Superior temporal gyrus (tissue), 1 donor: ENCODE results near the gene KCNJ3.

Source experiments
- DNase-seq: peaks from one replicate; pipeline ENCODE4 v3.0.0-alpha.2; 2016; ENCODE audit errors: extremely low spot score

Gene KCNJ3

GRCh38 chr2:154706660-154707059, 8.2 kb downstream of the KCNJ3 start:
- no peak for DNase-seq

DNA sequence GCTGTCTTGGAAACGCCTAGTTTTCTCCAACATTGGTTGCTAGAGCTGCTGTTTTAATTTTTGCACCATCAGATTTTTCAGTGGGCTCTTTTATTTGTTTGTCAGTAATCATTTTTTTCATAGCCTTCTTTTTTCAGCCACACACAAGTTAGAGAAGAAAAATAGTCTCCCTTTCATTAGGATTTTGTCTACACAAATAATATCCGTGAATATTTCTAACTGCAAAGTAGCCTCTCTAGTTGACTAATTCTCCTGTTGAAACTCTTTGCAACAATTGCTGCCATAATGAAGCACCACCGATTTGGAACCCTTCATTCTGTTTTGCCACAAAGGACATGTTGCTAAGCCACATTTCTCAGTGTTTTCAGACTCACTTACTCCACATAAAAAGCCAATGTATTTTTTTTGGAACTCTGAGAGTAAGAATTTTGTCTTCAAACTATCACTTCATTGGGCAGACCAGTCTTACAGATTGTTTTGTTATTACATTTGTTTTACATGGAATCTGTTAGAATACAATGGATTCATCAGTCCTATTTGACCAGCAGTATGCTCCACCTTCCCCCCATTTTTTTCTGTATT, 9.6 kb downstream of the KCNJ3 start:
- DNase-seq, result no peak

DNA sequence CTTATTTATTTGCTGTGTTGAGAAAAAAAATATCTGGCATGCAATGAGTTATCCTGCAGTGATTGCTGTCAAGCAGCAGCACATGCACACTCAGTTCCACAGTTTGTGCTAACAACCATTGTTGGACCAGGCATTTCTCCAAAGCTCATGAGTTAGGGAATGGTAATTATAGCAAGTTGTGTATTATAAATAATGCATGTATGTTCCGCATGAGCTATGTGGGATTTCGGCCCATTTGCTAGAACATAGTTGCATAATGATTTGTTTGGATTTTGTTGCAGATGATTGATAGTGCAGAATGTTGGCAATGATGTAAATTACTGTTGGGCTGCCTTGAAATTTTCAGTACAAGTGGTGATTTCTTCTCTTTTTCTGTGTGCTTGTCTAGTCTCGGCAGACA, 10.7 kb downstream of the KCNJ3 start:
- peak; percentile 77 for DNase-seq

DNA sequence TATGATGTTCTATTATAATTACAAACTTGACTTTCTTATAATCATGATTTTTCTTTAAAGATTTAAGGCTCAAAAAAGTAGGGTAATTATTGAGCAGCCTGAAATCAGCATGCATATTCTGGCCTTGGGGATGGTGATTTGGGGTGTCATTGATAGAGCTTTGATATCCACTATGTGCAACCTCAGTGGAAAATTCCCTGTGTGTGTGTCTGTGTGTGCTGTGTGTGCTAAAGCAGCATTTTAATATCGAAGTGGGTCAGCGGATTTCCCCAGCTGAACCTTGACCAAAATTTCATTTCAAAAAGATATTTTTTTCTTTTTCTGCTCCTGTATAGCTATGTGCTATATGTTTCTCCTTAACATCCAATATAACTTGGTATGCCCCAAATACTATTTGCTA, 11.6 kb downstream of the KCNJ3 start:
- DNase-seq, result no peak

- no peak for DNase-seq
Observed at GRCh38 chr2:154710685-154711084, 12.2 kb downstream of the KCNJ3 start.

GRCh38 chr2:154713675-154714074, 15.2 kb downstream of the KCNJ3 start:
- DNase-seq, result no peak

DNA sequence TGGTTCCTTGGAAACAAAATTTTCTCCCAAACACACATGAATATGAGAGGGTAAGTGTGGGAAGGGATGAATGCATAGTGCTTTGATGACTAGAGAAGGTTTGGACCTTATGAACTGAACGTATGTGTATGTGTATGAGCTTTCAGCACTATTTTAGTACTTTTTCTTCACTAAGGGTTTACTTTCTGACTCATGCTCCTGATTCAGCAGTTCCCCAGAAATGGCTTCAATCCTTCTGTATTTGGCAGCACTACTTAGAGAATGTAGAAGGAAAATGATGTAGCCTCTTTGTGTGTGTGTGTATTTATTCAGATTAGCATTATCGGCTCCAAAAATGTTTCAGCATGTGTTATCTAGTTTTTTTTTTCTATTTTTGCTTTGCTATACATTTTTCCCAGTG, 22.2 kb downstream of the KCNJ3 start:
- DNase-seq, result peak; percentile 76

GRCh38 chr2:154724194-154724797, 25.8 kb downstream of the KCNJ3 start:
- no peak for DNase-seq

GRCh38 chr2:154740361-154740760, 41.9 kb downstream of the KCNJ3 start:
- DNase-seq, result no peak

DNA sequence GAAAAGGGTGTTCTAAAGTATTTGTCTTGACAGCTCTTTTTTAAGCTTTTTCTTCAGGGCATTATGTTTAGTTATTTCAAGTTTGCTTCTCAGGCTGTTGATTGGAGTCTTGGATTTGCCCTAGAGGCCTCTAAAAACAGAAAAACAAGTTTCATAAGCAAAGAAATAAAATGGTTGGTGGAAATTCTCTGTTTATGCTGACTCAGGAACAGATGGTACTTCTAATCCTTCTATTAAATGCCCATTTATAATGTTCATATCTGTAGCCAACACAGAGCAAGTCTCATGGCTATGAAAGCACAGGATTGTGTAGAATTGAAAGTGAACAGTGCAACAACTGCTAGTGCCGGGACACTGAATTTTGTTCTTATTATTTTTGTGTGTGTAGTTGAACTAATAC, 60.4 kb downstream of the KCNJ3 start:
- no peak for DNase-seq

- no peak for DNase-seq
Observed at GRCh38 chr2:154762638-154763037, 64.1 kb downstream of the KCNJ3 start.

DNA sequence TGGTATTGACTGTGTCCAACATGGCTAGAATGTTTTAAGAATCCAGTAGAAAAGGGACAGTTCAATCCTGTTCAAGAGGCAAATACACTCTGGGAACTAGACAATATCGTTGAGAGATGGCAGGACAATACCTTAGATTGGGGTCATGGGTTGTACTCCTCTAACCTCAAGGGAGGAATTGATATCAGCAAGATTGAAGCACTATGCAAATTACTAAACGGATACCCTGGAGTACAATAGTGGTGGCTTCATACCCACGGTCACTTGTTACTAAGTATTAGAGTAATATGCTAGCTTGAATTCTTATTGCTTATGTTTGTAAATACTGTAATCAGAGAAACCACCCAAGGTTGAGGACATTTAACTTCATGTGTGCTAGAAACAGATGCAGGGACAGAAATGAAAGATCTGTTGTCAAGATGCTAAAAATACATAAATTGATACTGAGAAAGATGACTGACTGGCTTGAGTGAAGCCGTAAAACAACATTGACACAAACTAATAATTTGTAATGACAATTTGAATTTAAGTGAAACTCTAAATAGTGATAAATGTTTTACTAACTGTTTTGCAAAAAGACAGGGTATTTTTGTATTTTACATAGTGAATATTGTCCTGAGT, 73.3 kb downstream of the KCNJ3 start:
- no peak for DNase-seq

DNA sequence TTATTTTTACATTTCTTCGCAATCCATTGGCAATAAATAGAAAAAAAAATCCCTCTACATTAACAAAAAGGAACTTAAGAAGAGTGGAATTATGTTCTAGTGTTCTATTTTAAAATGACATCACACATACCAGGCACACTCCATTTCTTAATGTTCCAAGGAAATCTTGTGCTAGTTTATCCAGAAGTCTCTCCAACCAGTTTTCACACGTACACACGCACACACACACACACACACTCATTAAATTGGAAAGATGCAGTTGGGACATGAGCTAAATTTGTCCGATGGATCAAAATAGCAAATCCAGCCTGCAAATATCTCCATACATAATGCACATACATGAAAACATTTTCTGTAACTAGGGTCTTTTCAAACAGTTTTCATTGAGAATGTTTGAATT, 78.3 kb downstream of the KCNJ3 start:
- DNase-seq, result peak; percentile 55

- peak; percentile 60 for DNase-seq
Observed at GRCh38 chr2:154794406-154794805, 95.9 kb downstream of the KCNJ3 start.

- no peak for DNase-seq
Observed at GRCh38 chr2:154795651-154796050, 97.2 kb downstream of the KCNJ3 start.

- DNase-seq, result no peak
Observed at GRCh38 chr2:154804451-154804850, 106.0 kb downstream of the KCNJ3 start.

GRCh38 chr2:154813636-154814035, 115.1 kb downstream of the KCNJ3 start:
- DNase-seq, result peak; percentile 55

DNA sequence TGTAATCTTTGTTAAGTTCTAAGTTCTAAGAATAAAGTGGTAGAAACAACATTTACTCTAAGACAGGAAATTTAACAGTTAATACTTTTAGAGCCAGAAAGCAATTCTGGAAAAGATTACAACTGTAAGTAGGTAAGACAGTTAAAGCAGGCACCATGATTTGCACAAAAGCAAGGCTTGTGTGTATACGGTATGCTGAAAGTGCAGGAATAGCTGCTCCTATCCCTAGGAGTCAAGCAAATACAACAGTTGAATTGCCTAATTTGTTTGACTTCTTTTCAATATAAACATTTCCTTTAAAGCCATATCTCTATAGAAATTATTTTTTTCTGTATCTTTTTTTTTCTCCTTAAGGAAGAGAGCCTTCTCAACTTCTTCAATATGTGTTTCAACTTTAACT, 116.4 kb downstream of the KCNJ3 start:
- DNase-seq, result no peak

DNA sequence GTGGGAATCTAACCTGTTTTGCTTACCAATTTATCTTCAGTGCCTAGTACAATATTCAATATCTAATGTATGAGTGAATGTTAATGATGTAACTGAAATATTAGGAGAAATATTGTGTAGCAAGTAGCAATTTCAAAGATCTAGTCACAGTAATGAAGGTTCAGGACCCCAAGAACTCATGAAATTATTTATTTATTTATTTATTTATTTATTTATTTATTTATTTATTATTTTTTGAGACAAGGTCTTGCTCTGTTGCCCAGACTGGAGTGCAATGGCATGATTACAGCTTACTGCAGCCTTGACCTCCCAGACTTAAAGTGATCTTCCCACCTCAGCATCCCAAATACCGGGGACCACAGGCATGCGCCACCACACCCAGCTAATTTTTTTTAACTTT, 126.9 kb downstream of the KCNJ3 start:
- DNase-seq, result no peak

- DNase-seq, result no peak
Observed at GRCh38 chr2:154826827-154827226, 128.3 kb downstream of the KCNJ3 start.

- no peak for DNase-seq
Observed at GRCh38 chr2:154827286-154827685, 128.8 kb downstream of the KCNJ3 start.

DNA sequence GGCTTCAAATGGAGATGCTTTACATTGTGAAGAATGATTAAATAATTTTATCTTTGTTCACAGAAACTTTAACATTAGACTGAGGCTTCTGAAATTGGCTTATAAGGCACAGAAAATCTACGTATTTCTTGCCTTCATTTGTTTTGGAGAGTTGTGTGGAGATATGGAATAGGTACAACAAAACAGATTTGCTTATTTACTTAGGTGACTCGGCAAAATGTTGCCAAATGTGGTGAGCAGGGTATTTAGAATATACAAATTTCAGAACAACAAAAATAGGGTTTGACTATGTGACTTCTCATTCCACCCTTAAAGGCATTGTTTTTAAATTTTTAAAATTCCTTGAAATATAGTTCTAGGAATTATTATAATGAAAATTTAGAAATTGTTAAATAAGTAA, 134.2 kb downstream of the KCNJ3 start:
- DNase-seq, result no peak

GRCh38 chr2:154836632-154837031, 138.1 kb downstream of the KCNJ3 start:
- DNase-seq, result no peak

- DNase-seq, result no peak
Observed at GRCh38 chr2:154837035-154837434, 138.5 kb downstream of the KCNJ3 start.
